SJCRH30 (cell line): ENCODE results near the gene SAMD7. TPM values are rescaled to one million over a fixed set of nuclear protein-coding genes. Genes with fewer than 3 reads are reported as not detected.
A peak's percentile ranks its signal among the peaks of the same experiment; 100 is the strongest.

Experiments used
- DNase-seq, 2 experiments: peaks; one replicate each; pipeline ENCODE4 v3.0.0-alpha.2; 2015 to 2020
- H3K27ac ChIP-seq: fragments of 250-450 bp; sonication (Bioruptor Pico); 2 replicates; pipeline ENCODE4 v1.5.1; 2020; ENCODE audit warnings: mild to moderate bottlenecking, moderate library complexity
- H3K27me3 ChIP-seq: fragments of 250-450 bp; sonication (Bioruptor Pico); 2 replicates; pipeline ENCODE4 v1.5.1; 2020; ENCODE audit warnings: mild to moderate bottlenecking, moderate library complexity
- H3K36me3 ChIP-seq: fragments of 250-450 bp; sonication (Bioruptor Pico); 2 replicates; pipeline ENCODE4 v1.5.1; 2020; ENCODE audit warnings: mild to moderate bottlenecking, moderate library complexity
- H3K4me1 ChIP-seq: fragments of 250-450 bp; sonication (Bioruptor Pico); 2 replicates; pipeline ENCODE4 v1.5.1; 2020; ENCODE audit warnings: mild to moderate bottlenecking, moderate library complexity
- H3K4me3 ChIP-seq: fragments of 250-450 bp; sonication (Bioruptor Pico); 2 replicates; pipeline ENCODE4 v1.5.1; 2020; ENCODE audit warnings: mild to moderate bottlenecking, moderate library complexity
- H3K9me3 ChIP-seq: fragments of 250-450 bp; sonication (Bioruptor Pico); replicated peaks from 2 replicates; pipeline ENCODE4 v1.5.1; 2020; ENCODE audit warnings: mild to moderate bottlenecking, moderate library complexity
- total RNA-seq: library from RNA; depleted of rRNA; stranded (reverse); fragments of >200 nt; shearing (Covaris generic); gene quantifications from 2 replicates; pipeline ENCODE4 v1.2.3, GENCODE V29; 2014; rRNA removed

The SAMD7 gene
- total RNA-seq, result not detected in 2 replicates

GRCh38 chr3:169911272-169911671 lies at the start of gene SAMD7:
Gene SAMD7 (plus strand): TSS chr3:169911572. CDS start chr3:169919499, 7,927 bp downstream.
- H3K36me3 ChIP-seq, result no peaks in the 10 kb centered on the region
- DNase-seq, result no peak
- H3K27ac ChIP-seq, result no peak within 1 kb of the TSS
- no peaks in the 10 kb centered on the region for H3K9me3 ChIP-seq
- no peak within 1 kb of the TSS for H3K4me3 ChIP-seq
- H3K4me1 ChIP-seq, result no peaks in the 10 kb centered on the region
- H3K27me3 ChIP-seq, result no peaks in the 10 kb centered on the region

DNA sequence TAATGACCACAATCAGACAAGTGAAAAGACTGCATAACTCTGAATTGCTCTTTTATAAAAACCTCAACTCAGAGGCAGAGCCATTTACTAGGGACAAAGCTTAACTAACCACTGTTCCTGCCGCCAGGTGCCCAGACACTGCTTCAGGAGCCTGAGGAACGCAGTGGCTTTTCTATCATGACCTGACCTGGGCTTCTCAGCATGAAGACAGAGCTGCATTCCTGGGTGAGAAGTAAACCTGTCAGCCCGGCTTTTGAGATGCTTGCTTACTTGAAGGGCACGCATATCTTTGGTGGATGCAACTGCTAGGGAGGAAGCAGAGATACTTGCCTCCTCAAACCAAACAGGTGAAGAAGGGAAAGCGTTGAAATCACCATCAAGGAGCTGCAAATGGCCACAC lies 49.5 kb upstream of the SAMD7 start:
- Histone ChIP-seq H3K27ac (no peak overlapping the region), H3K36me3 (no peaks in the 10 kb centered on the region), H3K4me3 (no peak overlapping the region), H3K27me3 (no peaks in the 10 kb centered on the region), H3K9me3 (no peaks in the 10 kb centered on the region), H3K4me1 (peaks cover 3% of the 10 kb centered on the region; the same call in 1 of the 2 replicates)
- DNase-seq, result no peak

DNA sequence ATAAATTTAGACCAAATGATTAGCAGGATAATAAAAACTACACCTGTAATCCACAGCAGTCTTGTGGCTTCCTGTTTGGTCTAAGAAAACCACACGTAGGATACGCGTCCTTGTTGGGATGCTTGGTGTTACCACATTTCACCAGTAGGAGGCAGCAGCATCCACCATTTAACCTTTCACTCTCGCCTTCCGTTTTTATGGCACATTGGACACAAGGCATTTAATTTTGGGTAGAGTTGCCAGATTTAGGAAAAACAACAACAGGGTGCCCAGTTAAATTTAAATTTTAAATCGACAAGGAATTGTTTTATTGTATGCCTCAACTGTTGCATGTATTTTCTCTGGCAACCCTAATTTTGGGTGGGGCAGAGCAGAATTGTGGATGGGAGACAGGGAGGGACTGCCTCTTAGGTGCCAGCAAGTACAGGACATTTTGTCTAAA lies 47.9 kb upstream of the SAMD7 start:
- peaks cover 3% of the 10 kb centered on the region; the same call in 1 of the 2 replicates for H3K4me1 ChIP-seq
- no peaks in the 10 kb centered on the region for H3K9me3 ChIP-seq
- H3K36me3 ChIP-seq, result no peaks in the 10 kb centered on the region
- peak; percentile 28 to 80 for DNase-seq
- no peak overlapping the region for H3K27ac ChIP-seq
- H3K27me3 ChIP-seq, result no peaks in the 10 kb centered on the region
- no peak overlapping the region for H3K4me3 ChIP-seq

GRCh38 chr3:169864270-169864669 lies 47.1 kb upstream of the SAMD7 start:
- Histone ChIP-seq H3K9me3 (no peaks in the 10 kb centered on the region), H3K4me3 (no peak overlapping the region), H3K27me3 (no peaks in the 10 kb centered on the region), H3K4me1 (peaks cover 3% of the 10 kb centered on the region; the same call in 1 of the 2 replicates), H3K27ac (no peak overlapping the region), H3K36me3 (no peaks in the 10 kb centered on the region)
- no peak for DNase-seq

DNA sequence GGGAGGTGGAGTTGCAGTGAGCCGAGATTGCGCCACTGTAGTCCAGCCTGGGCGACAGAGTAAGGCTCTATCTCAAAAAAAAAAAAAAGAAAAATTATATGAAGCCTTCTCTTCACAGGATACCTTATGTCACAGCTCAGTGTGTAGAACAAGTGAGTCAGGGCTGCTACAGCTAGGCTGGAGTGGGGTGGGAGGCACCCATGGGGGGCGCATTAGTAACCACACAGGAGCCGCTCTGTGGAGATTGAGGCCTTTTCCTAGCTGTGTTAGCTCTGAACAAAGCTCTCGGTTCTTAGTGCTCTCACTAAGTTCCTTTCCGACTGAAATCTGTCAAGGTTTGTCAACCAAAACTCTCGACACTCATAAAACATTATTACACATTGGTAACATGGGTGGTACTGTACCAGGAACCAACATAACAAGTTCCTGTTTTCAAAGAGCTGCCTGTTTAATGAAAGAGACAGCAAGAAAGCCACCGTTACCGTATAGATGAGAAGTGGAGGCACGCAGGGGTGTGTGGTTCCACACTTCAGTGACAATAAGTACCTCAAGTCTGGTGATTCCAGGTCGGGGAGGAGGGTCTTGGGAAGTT lies 46.1 kb upstream of the SAMD7 start:
- no peak for DNase-seq
- Histone ChIP-seq H3K36me3 (no peaks in the 10 kb centered on the region), H3K4me1 (peaks cover 3% of the 10 kb centered on the region; the same call in 1 of the 2 replicates), H3K27ac (no peak overlapping the region), H3K27me3 (no peaks in the 10 kb centered on the region), H3K9me3 (no peaks in the 10 kb centered on the region), H3K4me3 (no peak overlapping the region)

GRCh38 chr3:169867584-169868210 lies 43.7 kb upstream of the SAMD7 start:
- H3K4me1 ChIP-seq, result peaks cover 3% of the 10 kb centered on the region; the same call in 1 of the 2 replicates
- H3K27me3 ChIP-seq, result no peaks in the 10 kb centered on the region
- no peaks in the 10 kb centered on the region for H3K9me3 ChIP-seq
- no peaks in the 10 kb centered on the region for H3K36me3 ChIP-seq
- no peak for DNase-seq
- H3K4me3 ChIP-seq, result no peak overlapping the region
- no peak overlapping the region for H3K27ac ChIP-seq

DNA sequence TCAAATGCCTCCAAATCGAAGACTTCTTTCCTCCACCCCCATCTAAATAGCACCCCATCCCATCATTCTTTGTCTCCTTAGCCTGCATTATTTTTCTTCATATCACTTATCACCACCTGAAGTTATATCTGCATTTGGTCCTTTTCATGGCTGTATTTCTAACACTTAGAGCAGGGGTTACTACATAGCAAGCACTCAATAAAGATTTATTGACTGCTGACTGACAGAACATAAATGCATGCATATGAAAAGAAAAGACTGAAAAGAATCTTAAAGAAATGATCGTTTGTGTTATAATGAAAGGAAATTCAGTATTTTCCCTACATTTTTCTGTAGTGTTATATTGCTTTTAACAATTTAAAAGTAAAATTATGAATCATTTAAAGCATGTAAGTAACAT lies 43.0 kb upstream of the SAMD7 start:
- Histone ChIP-seq H3K9me3 (no peaks in the 10 kb centered on the region), H3K36me3 (no peaks in the 10 kb centered on the region), H3K27me3 (no peaks in the 10 kb centered on the region), H3K27ac (no peak overlapping the region), H3K4me3 (no peak overlapping the region), H3K4me1 (peaks cover 3% of the 10 kb centered on the region; the same call in 1 of the 2 replicates)
- no peak for DNase-seq

- Histone ChIP-seq H3K27ac (no peak within 1 kb of the TSS), H3K4me3 (no peak within 1 kb of the TSS), H3K27me3 (no peaks in the 10 kb centered on the region), H3K36me3 (no peaks in the 10 kb centered on the region), H3K9me3 (no peaks in the 10 kb centered on the region), H3K4me1 (no peaks in the 10 kb centered on the region)
- no peak for DNase-seq
These were observed 41.7 kb upstream of the SAMD7 start, which contains the start of gene LRRC31 for GRCh38 chr3:169869484-169870220. Gene LRRC31 (minus strand): TSS chr3:169869935. CDS start chr3:169869807, 128 bp downstream.

- H3K36me3 ChIP-seq, result no peaks in the 10 kb centered on the region
- H3K9me3 ChIP-seq, result no peaks in the 10 kb centered on the region
- no peaks in the 10 kb centered on the region for H3K27me3 ChIP-seq
- DNase-seq, result peak in 1 of 2 experiments; percentile 11
- H3K27ac ChIP-seq, result no peak overlapping the region
- no peak overlapping the region for H3K4me3 ChIP-seq
- no peaks in the 10 kb centered on the region for H3K4me1 ChIP-seq
These were observed 40.1 kb upstream of the SAMD7 start for GRCh38 chr3:169871129-169871886.

GRCh38 chr3:169879013-169879557 lies 32.3 kb upstream of the SAMD7 start:
- H3K9me3 ChIP-seq, result no peaks in the 10 kb centered on the region
- no peaks in the 10 kb centered on the region for H3K4me1 ChIP-seq
- no peak for DNase-seq
- no peak overlapping the region for H3K4me3 ChIP-seq
- H3K27ac ChIP-seq, result no peak overlapping the region
- H3K27me3 ChIP-seq, result no peaks in the 10 kb centered on the region
- H3K36me3 ChIP-seq, result no peaks in the 10 kb centered on the region

DNA sequence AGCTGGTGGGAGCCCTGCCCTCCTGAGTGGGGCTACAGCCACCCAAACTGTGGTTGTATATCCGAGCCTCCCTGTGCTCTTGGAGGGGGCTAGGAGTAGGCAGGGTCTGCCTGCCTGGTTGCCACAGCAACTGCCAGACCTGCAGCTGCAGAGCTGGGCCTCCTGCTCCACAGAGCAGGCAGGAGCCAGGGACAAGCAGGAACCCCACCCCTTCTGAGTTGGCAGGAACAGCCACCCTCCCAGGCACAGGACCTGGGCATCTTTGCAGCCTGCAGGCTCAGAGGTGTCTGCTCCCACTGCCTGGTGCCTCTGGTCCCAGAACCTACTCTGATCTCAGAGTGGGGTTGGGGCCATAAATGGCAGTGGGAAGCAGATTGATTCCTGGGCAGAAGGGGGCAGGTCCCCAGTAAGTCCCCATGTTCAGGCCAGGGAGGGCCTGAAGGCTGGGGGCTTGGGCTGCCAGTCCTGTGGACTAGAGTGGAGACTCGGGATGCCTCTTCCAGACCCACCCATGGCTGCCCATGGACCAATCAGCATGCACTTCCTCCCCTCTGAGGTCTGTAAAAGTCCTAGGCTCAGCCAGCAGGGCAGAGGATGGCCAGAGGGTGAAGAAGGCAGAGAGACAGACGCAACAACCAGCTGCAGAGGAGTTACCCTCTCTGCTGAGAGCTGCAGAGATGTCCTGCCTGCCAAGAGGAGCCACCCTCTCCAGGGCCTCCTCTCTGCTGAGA lies 31.4 kb upstream of the SAMD7 start:
- Histone ChIP-seq H3K27me3 (no peaks in the 10 kb centered on the region), H3K36me3 (no peaks in the 10 kb centered on the region), H3K4me3 (no peak overlapping the region), H3K9me3 (no peaks in the 10 kb centered on the region), H3K4me1 (no peaks in the 10 kb centered on the region), H3K27ac (no peak overlapping the region)
- no peak for DNase-seq

- no peak overlapping the region for H3K4me3 ChIP-seq
- H3K27me3 ChIP-seq, result no peaks in the 10 kb centered on the region
- no peaks in the 10 kb centered on the region for H3K4me1 ChIP-seq
- no peaks in the 10 kb centered on the region for H3K36me3 ChIP-seq
- DNase-seq, result no peak
- H3K27ac ChIP-seq, result no peak overlapping the region
- no peaks in the 10 kb centered on the region for H3K9me3 ChIP-seq
These were observed 30.7 kb upstream of the SAMD7 start for GRCh38 chr3:169880576-169881250.

GRCh38 chr3:169886671-169887070 lies 24.7 kb upstream of the SAMD7 start:
- no peak for DNase-seq
- no peaks in the 10 kb centered on the region for H3K9me3 ChIP-seq
- H3K27ac ChIP-seq, result no peak overlapping the region
- H3K4me1 ChIP-seq, result no peaks in the 10 kb centered on the region
- no peak overlapping the region for H3K4me3 ChIP-seq
- no peaks in the 10 kb centered on the region for H3K27me3 ChIP-seq
- H3K36me3 ChIP-seq, result no peaks in the 10 kb centered on the region
